WTC11 (cell line): Measurements from ENCODE around the gene CLCNKB. TPM values are rescaled to one million over a fixed set of nuclear protein-coding genes. Genes with fewer than 3 reads are reported as not detected.

Experiments
- ATAC-seq: fragments of 200-7000 bp; cut with Tn5 transposase; 2 replicates; pipeline ENCODE4 v1.10.0; 2021; ENCODE audit warnings: mild to moderate bottlenecking, moderate library complexity
- CTCF ChIA-PET: fragments of 300-600 bp; sonication (Branson Sonifier 250); formaldehyde crosslinking; loops from one replicate; lab custom pipeline; 2021; ENCODE audit warnings: antibody characterized with exemption; lab: Charles Lee
- POLR2A ChIA-PET: fragments of 350-600 bp; sonication (Branson Sonifier 250); formaldehyde crosslinking; loops from one replicate; lab custom pipeline; 2021; ENCODE audit warnings: antibody characterized with exemption; lab: Charles Lee
- DNase-seq: peaks from one replicate; pipeline ENCODE4 v3.0.0; 2021; ENCODE audit warnings: low spot score
- H3K27ac Mint-ChIP-seq: 2 replicates; pipeline ENCODE4 v1.8.0; 2021; ENCODE audit warnings: mixed read lengths
- H3K27me3 Mint-ChIP-seq: 2 replicates; pipeline ENCODE4 v1.8.0; 2021; ENCODE audit warnings: low read depth, mild to moderate bottlenecking, moderate library complexity, mixed read lengths
- H3K36me3 Mint-ChIP-seq: 2 replicates; pipeline ENCODE4 v1.8.0; 2021; ENCODE audit warnings: mixed read lengths
- H3K4me1 Mint-ChIP-seq: 2 replicates; pipeline ENCODE4 v1.8.0; 2022; ENCODE audit warnings: mixed read lengths
- H3K4me3 Mint-ChIP-seq: 2 replicates; pipeline ENCODE4 v1.8.0; 2021; ENCODE audit warnings: mild to moderate bottlenecking, moderate library complexity, mixed read lengths
- H3K9me3 Mint-ChIP-seq: 2 replicates; pipeline ENCODE4 v1.8.0; 2021; ENCODE audit warnings: mixed read lengths
- ATF6 ChIP-seq: sonication (generic); formaldehyde crosslinking; IDR thresholded peaks from 2 replicates; pipeline ENCODE4 v1.8.1; 2023; ENCODE audit warnings: mild to moderate bottlenecking, missing genetic modification reagents
- CDX4 ChIP-seq: fragments of 250-450 bp; sonication (Bioruptor Pico); IDR thresholded peaks from 2 replicates; pipeline ENCODE4 v1.9.0; 2021; ENCODE audit warnings: moderate library complexity, mild to moderate bottlenecking, inconsistent platforms, borderline replicate concordance
- CREB1 ChIP-seq: sonication (generic); formaldehyde crosslinking; IDR thresholded peaks from 2 replicates; pipeline ENCODE4 v1.8.0; 2023; ENCODE audit warnings: mild to moderate bottlenecking, missing genetic modification reagents
- CTCF ChIP-seq: fragments of 200-600 bp; IDR thresholded peaks from 2 replicates; pipeline ENCODE4 v1.8.0; 2022; ENCODE audit warnings: antibody characterized with exemption
- JUN ChIP-seq: sonication (generic); formaldehyde crosslinking; IDR thresholded peaks from 2 replicates; pipeline ENCODE4 v1.8.0; 2023; ENCODE audit warnings: mild to moderate bottlenecking, missing genetic modification reagents
- KAT7 ChIP-seq: sonication (generic); formaldehyde crosslinking; IDR thresholded peaks from 2 replicates; pipeline ENCODE4 v1.8.1; 2023; ENCODE audit warnings: missing genetic modification reagents, mild to moderate bottlenecking, borderline replicate concordance
- NFATC4 ChIP-seq: fragments of 250-450 bp; sonication (Bioruptor Pico); IDR thresholded peaks from 2 replicates; pipeline ENCODE4 v1.9.0; 2021; ENCODE audit warnings: mild to moderate bottlenecking
- TEAD4 ChIP-seq: sonication (generic); formaldehyde crosslinking; IDR thresholded peaks from 2 replicates; pipeline ENCODE4 v1.8.0; 2022; ENCODE audit warnings: mild to moderate bottlenecking, missing genetic modification reagents
- USF1 ChIP-seq: sonication (generic); formaldehyde crosslinking; IDR thresholded peaks from 2 replicates; pipeline ENCODE4 v1.8.0; 2022; ENCODE audit warnings: mild to moderate bottlenecking, missing genetic modification reagents
- USF2 ChIP-seq: sonication (generic); formaldehyde crosslinking; IDR thresholded peaks from 2 replicates; pipeline ENCODE4 v1.8.1; 2023; ENCODE audit warnings: mild to moderate bottlenecking, missing genetic modification reagents, moderate library complexity
- ZNF281 ChIP-seq: sonication (generic); formaldehyde crosslinking; IDR thresholded peaks from 2 replicates; pipeline ENCODE4 v1.8.0; 2023; ENCODE audit warnings: mild to moderate bottlenecking, missing genetic modification reagents
- ZNF396 ChIP-seq: fragments of 250-450 bp; sonication (Bioruptor Pico); IDR thresholded peaks from 2 replicates; pipeline ENCODE4 v1.8.0; 2021; ENCODE audit warnings: mild to moderate bottlenecking, moderate library complexity, borderline replicate concordance
- ZNF671 ChIP-seq: fragments of 250-450 bp; sonication (Bioruptor Pico); IDR thresholded peaks from 2 replicates; pipeline ENCODE4 v1.8.0; 2021; ENCODE audit warnings: mild to moderate bottlenecking
- total RNA-seq: library from RNA; stranded (reverse); gene quantifications from 3 replicates; pipeline ENCODE4 v1.2.3, GENCODE V29; 2021

Gene CLCNKB
- total RNA-seq, 1 experiment from 2014 or later = 1.8 TPM

- H3K27ac Mint-ChIP-seq = no peak overlapping the region
- no peaks in the 10 kb centered on the region for H3K27me3 Mint-ChIP-seq
- DNase-seq = no peak
- ChIA-PET CTCF (interaction anchor here (0.7 to 2.6 kb wide), 4 partner anchors 20 to 214 kb away, joined by 3 to 9 read pairs (median 6); partner anchors contain the start of gene FAM131C), POLR2A (no interaction called here)
- peaks cover 11% of the 10 kb centered on the region for H3K4me1 Mint-ChIP-seq
- no peaks in the 10 kb centered on the region for H3K9me3 Mint-ChIP-seq
- no peak for ATAC-seq
- no peaks in the 10 kb centered on the region for H3K36me3 Mint-ChIP-seq
- H3K4me3 Mint-ChIP-seq = no peak overlapping the region
- TF ChIP-seq ATF6 (no peak), CDX4 (CRISPR knock-in tag) (no peak), TEAD4 (CRISPR knock-in tag) (no peak), NFATC4 (CRISPR knock-in tag) (no peak), USF1 (CRISPR knock-in tag) (no peak), ZNF671 (CRISPR knock-in tag) (no peak), JUN (CRISPR knock-in tag) (no peak), ZNF396 (CRISPR knock-in tag) (no peak), KAT7 (CRISPR knock-in tag) (no peak), ZNF281 (CRISPR knock-in tag) (no peak), CREB1 (CRISPR knock-in tag) (no peak)
Measured at GRCh38 chr1:16006010-16006409, 37.6 kb upstream of the CLCNKB start.

- H3K27me3 Mint-ChIP-seq = no peaks in the 10 kb centered on the region
- POLR2A ChIA-PET = no interaction called here
- CTCF ChIA-PET = interaction anchor here (0.9 to 3.2 kb wide), 9 partner anchors 9 to 215 kb away, joined by 3 to 24 read pairs (median 7); partner anchors contain the start of gene HSPB7
- no peak overlapping the region for H3K27ac Mint-ChIP-seq
- H3K4me1 Mint-ChIP-seq = peaks cover 13% of the 10 kb centered on the region
- no peaks in the 10 kb centered on the region for H3K9me3 Mint-ChIP-seq
- H3K4me3 Mint-ChIP-seq = no peak overlapping the region
- TF ChIP-seq CTCF (0 out of 2 replicates have a peak, but pooled peaks have one; percentile 16), USF2 (CRISPR knock-in tag) (no peak)
- DNase-seq (no peak), ATAC-seq (no peak)
- no peaks in the 10 kb centered on the region for H3K36me3 Mint-ChIP-seq
Measured at GRCh38 chr1:16006552-16007485, 36.8 kb upstream of the CLCNKB start.
